ENCODE data around the gene TPCN2. TPM values are rescaled to one million over a fixed set of nuclear protein-coding genes. Genes with fewer than 3 reads are reported as not detected.

TPCN2 gene
- total RNA-seq, 1 donor from 2014 or later = 6.6 TPM

DNA sequence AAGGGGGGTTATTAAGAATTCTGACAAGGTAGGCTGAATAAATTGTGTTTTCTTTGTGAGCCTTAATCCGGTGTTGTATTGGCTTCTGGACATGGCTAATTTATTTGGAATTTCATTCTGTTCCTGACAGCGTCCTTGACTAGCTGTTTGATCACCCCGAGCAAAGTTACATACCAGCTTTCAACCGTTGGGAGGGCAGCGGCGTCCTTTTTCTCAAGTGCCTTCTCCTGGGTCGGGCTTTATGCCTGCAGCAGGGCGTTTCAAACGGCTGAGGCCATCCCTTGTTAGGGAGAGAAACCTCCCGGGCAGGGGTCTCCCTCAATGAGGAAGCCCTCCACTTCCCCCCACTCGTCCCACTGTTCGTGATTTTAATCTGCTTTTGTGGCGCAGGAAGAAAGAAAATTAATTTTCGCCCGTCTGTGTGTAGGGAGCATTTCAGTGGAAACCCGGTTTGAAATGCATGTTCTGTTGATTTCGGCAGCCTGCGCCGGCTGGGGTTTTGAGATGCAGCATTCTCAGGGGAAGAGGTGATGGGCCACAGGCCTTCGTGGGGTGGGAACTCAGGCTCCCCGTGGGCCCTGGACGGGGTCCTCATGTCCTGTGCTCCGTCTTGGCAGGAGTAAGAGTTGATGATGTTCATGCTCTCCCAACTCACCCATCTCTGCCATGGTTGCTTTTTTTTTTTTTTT is 104.1 kb downstream of the TPCN2 start:
- ATAC-seq = no peak

DNA sequence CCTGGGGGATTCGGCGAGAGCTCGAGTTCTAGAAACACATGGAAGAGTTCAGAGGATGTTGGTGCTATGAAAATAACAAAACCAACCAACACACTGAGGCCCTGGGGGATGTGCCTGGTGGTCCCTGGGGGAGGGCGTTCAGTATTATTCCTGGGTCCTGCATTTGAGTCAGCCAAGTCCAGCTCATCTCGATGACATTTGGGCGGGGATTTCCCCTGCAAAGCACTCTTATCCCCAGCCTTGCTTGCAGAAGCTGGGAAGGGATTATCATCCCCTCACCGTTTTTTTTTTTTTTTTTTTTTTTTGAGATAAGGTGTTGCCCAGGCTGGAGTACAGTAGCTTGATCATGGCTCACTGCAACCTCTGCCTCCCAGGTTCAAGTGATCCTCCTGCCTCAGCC is 104.9 kb downstream of the TPCN2 start:
- ATAC-seq = no peak

DNA sequence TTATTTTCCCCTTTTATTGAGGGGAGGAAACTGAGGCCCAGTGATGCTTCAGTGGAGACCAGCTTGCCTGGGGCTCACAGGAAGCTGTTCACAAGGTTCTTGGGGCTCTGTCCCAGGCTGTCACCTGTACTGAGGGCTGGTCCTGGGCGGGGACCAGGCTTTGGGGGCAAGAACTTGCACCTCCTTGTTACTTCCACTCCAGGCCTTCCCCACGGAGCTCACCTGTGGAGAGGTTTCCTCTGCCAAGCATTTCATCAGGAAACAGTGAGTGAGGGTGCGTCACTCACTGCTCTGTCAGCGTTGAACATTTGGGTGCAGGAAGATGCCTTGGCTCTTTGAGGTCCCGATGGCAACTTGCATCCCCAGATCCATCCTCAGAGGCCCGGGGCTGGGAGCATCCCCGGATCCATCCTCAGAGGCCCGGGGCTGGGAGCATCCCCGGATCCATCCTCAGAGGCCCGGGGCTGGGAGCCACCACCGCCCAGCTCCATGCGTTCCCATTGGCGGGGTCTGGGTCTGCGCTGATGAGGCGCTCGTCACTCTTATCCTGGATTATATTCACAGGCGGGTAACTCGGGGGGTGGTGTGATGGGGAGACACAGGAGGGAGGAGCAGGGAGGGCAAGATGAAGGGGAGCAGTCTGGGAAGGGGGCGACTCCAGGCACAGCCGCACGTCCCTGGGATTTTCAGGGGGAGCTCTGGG is 105.6 kb downstream of the TPCN2 start:
- no peak for ATAC-seq

DNA sequence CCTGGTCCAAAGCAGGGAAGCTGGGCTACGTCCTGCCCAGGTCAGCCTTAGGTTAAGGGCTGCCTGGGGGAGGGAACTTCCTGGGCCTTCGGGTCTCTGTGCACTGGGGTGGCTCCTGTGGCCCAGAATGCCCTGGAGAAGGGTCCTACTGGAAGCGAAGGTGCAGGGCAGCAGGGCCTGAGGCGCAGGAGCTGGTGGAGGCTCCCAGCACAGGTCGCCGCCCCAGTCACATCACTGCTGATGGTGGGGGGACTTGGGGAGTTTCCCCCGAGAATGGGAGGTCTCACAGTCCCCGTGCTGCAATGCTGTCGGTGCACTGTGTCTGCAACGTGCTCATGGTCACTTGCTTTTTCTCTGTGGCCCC is 106.2 kb downstream of the TPCN2 start:
- no peak for ATAC-seq

DNA sequence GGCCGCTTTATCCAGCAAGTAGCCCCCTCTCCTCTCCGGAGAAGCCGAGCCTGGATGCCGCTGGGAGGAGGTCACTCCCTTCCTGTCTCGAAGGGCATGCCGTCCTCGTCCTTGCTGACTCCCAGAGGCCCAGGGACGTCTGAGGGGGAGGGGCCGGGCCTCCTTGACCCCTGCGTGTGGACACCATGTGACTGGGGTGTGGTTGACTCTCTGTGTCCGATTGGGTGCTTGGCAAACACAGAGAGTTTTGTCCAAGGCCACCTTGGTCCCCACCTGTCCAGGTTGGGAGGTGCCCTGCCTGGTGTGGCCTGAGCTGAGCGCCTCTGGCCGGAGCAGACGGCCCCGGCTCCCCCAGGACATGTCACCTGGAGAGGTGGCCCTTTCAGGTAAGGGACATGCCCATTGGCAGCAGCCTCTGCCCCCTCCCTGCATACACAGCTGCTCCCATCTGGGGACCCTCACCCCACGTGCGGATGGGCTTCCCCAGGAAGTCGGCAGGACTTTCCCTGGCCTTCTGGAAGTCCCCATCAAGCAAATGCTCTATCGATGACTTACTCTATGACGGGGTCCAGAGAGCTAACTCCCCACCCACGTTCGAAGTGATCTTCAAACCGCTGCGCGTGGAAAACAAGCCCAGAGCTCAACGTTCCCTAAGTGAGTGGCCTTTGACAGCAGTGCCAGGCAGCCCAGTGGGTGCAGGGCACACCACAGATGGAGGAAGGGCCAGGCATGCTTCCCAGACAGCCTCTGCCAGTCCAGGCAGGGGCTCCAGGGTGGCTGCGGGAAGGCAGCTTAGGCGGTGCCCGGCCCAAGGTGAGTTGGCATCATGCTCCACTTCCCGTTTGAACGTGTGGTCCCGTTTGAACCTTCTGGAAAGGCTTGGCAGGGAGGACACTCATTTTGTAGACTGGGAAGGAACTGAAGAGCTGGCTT is 106.8 kb downstream of the TPCN2 start, which contains the start of gene SMIM38:
Gene SMIM38 (plus strand): TSS at position 634 of the 933 bp plus-strand sequence. CDS start 1,912 bp downstream, outside the sequence.
- ATAC-seq = peak; percentile 57

DNA sequence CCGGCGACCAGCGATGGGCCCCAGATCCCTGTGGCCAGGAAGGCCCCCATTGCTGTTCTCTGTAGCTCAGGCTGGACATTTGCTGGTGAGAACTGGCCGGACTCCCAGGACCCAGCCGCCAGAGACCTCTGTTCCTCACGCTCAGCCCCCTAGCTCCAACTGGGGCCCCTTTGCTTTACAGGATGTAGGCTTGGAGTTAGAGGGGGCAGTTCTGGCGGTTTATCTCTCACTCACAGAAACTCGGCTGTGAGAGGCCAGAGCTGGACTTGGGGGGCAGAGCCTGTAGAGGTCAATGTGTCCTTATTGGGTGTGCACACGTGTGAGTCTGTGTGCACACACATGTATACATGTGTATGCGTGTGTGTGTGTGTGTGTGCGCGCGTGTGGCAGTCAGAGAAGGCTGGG is 107.5 kb downstream of the TPCN2 start:
- ATAC-seq = no peak

DNA sequence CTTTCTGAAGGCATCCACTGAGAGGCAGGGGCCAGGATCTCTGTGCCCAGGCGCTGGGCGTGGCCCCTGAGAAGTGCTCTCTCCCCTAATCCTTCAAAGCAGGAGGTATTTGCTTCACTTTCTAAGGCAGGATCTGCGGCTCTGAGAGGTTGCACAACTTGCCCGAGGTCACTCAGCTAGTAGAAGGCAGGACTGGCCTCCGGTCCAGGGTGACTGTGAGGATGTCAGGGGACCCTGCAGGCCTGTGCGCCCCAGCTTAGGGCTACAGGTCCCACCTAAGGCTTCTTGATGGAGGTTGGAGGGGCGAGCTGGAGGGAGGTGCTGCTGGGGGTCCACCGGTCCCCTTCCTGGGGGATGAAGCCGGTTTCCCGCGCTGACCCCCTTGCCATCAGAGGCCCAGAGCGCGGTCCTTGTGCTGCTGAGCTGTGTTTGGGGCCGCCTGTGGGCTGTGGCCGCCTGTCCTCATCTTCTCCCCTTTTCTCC is 108.0 kb downstream of the TPCN2 start:
- peak; percentile 69 for ATAC-seq

DNA sequence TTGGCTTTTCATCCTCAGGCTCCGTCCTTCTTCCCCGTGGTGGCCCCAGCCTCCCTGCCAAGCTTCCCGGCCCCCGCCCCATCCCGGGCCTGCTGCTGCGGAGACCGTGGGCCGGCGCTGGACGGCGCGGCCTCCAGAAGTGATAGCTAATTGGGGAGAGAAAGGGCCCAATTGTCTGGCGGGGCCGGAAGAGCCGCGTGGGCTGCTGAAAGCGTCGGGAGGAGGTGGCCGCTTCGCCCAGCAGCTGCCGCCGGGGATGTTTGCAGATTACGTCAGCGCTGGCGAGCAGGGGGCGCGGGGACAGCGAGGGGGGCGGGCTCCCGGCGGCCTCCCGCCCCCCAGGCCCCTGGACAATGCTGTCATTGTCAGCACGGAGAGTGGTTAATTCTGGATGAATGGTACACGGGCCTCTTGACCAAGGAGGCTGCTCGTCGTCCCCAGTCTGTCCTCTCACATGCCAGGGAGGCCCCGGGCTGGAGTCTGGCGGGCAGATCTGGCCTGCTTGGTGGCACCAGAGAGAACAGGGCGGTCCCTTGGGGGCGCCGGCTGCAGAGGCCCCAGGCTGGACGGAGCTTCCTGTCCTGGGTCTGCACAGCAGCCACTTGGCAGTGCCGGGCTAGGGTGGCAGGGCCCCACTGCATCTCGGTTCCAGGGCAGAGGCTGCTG is 108.6 kb downstream of the TPCN2 start:
- no peak for ATAC-seq

DNA sequence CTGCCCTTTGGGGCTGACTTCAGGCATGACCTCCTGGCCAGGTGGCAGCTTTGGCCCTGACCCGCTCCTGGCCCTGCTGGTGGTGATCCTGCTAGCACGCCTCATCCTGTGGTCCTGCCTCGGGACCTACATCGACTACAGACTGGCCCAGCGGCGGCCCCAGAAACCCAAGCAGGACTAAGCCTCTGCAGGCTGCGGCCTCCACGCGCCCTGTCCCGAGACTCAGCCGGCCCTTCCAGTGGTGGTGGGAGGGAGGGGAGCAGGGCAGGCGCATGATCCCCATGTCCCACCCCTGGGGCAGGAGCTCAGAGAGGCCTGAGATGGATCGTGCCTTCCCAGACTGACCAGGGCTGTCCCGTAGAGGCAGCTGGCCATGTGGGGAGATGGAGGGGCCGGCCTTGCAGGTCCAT is 109.1 kb downstream of the TPCN2 start:
- ATAC-seq = no peak

DNA sequence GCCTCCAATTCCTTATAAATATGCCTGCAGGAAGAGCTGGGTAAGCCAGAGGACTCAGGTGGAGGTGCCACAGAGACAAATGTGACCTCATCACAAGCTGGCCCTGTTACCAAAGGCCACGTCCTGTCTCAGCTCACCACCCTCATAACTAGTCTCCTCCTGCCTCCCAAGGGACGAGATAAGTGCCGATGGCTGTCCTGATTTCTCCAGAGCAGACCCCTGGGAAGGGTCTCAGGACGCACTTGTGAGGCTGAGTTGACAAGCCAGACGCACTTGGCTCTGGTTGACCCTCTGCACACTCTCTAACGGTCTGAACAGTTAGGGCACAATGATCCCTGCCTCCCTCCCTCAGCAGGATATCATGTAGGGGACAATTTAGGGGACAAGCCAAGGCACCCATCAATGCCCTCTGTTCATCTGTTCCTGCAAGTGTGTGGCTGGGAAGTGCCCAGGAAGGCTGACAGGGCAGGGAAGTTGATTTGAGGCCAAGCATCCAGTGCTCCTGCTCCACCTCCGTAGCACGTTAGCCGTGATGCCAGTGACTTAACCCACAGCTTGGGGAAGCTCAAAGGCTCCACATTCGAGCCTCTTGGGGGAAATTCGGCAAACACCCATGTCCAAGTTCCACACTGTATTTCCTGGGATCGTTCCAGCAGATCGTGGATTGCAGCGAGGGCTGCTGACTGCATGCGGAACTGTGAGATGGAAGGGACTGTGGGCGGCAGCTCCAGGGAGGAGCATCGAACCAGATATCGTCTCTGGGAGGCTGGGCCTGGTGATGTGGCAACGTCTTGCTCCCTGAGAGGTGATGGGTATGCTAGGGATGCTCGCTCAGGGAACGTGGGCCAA is 109.8 kb downstream of the TPCN2 start:
- no peak for ATAC-seq

DNA sequence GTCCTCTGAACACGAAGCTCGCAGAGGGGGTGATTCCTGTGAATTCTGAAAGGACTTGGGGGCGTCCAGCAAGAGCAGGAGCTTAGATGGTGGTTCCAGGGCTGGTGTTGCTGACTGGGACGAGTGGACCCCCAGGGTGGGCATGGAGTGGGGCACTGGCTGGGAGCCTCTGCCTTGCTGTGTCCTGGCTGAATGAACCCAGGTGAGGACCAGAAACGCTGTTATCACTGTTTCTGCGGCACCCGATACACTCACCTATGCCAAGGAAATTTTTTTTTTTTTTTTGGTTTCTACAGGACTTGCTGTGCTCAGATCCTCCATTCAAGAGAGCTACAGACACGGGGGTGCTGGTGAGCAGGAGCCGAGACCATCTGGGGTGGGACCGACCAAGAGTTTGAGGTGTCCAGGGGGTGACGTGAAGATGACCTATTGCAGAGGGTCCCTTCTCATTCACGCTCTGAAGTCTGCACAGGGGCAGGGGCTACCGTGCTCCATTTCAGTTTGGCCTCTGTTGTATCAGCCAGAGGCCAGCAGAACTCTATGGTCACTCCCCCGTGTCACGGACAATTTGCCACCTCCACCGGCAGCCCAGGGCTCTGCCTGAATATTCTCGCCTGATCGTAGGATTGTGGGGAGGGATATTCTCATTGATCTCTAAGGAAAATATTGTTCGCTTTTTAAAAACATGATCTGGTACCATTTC is 110.6 kb downstream of the TPCN2 start:
- no peak for ATAC-seq

DNA sequence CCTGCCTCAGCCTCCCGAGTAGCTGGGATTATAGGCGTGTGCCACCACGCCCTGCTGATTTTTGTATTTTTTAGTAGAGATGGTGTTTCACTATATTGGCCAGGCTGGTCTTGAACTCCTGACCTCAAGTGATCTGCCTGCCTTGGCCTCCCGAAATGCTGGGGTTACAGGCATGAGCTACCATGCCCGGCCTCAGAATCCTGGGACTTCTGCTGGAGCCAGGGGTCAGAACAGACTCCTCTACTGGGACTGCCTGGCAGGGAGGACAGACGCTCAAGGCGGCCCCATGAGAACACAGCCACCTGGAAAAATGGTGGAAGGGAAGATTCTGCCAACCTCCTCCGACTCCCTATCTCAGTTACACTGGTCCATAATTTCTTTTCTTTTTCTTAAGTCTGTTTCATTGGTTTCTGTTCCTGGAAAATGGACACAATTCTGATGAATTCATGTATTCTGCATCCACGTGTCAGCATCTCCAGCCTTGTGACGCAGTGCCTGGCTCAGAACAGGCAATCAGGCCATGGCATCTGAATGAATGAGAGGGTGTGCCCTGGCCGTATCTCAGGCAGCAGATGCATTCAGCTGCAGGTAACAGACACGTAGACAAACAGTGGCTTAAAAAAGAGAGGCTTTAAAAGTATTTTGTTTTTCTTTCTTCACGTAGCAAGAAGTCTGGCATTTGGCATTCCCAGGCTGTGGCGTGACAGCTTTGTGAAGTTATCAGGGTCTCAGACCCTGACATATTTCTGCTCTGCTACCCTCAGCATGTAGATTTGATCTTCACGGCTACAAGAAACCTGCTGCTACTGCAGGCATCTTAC is 111.8 kb downstream of the TPCN2 start:
- ATAC-seq = no peak

DNA sequence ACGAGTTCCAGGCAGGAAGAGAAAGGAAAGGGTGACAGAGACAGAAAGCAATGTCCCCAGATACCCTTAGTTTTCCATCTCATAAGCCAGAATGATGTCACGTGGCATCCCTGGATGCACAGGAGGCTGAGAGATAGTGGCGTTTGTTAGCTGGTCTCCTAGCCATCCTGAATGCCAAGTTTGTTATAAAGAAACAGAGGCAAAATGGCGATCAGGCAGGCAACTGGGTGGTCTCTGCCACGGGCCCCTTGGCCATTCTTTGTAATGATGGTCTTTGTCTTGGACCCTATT is 112.3 kb downstream of the TPCN2 start:
- ATAC-seq = no peak

DNA sequence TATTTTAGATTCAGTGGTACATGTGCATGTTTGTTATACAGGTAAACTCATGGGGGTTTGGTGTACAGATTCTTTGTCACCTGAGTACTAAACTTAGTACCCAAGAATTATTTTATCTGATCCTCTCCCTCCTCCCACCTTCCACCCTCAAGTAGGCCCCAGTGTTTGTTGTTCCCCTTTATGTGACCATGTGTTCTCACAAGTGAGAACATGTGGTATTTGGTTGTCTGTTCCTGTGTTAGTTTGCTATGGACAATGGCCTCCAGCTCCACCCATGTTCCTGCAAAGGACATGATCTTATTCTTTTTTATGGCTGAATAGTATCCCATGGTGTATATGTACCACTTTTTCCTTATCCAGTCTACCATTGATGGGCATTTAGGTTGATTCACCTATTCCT is 113.8 kb downstream of the TPCN2 start:
- no peak for ATAC-seq

DNA sequence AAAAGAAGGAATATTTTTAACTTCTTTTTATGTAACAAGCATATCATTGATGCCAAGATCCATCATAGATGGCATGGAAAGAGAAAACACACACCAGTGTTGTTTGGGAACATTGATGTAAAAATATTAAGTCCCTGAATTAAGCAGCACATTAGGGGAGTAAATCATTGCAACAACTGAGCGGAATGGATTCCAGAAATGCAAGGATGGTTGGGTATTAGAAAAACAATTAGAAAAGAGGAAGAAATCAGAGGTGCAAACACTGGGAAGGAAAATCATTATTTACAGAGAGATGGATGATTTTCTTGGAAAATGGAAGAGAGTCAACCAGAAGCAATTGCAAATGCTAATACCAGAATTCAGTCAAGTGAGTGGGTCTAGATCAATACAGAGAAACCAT is 115.1 kb downstream of the TPCN2 start:
- no peak for ATAC-seq

DNA sequence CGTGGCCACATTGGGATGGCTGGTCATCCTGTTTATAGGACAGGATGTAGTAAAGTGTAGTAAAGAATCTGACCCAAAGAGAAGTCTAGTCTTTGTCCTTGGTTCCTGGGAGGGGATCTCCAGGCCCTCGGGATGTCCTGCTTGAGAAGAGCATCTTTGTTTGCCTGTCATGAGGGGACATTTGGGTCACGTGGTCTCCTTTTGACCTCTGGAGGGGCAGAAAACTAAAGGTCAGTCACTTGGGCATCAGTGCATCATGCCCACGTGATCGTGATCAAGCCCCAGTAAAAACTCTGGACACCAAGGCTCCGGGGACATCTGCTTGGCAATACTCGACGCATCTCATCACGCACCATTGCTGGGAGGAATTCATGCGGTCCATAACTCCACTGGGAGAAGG is 116.1 kb downstream of the TPCN2 start:
- ATAC-seq = no peak

DNA sequence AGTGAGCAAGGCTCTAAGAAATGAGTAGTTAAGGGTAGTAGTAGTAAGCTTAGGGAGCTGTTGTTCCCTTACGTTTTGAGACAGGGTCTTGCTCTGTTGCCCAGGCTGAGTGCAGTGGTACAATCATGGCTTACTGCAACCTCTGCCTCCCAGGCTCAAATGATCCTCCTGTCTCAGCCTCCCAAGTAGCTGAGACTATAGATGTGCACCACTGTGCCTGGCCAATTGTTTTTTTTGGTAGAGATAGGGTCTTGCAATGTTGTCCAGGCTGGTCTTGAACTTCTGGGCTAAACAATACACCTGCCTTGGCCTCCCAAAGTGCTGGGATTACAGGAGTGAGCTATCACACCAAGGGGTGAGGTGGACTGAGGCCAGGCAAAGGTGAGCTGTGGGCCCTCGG is 117.0 kb downstream of the TPCN2 start:
- ATAC-seq = no peak

DNA sequence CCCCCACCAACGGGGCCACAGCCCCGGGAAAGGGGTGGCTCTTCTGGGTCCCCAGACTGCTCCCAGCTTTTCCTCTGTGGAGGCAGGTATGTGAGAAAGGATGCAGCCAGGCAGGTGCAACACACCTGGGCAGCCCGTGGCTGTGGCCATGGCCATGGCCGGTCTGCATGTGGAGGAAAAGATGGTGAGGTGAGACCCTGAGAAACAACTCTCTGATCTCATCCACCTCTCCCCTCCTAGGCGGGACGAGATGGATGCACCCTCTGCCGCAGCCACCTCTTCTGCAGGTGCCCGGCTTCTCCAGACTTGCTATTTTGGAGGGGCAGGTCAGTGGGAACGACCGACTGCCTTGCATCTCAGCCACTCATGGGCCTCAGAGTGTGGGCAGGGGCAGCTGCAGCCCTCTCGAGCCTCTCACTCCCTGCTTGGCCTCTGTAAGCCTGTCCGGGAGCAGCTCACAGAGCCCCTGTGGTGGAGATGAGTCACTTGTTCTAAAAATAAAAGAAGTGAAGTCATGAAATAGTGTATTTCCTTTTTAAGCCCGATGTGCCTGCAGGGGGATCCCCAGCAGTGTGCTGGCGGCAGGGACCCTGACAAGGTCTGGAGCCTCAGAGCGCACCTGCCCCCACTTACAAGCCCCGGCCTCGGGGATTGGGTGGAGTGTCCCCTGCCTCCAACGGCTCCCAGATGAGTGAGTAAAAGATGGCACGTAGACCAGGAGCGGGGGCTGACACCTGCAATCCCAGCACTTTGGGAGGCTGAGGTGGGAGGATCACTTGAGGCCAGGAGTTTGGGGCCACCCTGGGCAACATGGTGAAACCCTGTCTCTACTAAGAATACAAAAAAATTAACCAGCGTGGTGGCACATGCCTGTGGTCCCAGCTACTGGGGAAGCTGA is 117.7 kb downstream of the TPCN2 start:
- ATAC-seq = peak; percentile 70
